HepG2 (cell line): Measurements from ENCODE around the gene SPNS2. TPM values are rescaled to one million over a fixed set of nuclear protein-coding genes. Genes with fewer than 3 reads are reported as not detected.

ENCODE experiments used
- ATAC-seq: fragments of 200-7000 bp; cut with Tn5 transposase; 3 replicates; pipeline ENCODE4 v1.9.1; 2020; ENCODE audit warnings: mild to moderate bottlenecking, moderate library complexity
- BruUV-seq: library from RNA; stranded (reverse); fragments of 400-500 nt; replicated peaks from 2 replicates; lab custom pipeline; 2021; lab: Mats Ljungman, UMichigan
- CTCF ChIA-PET: fragments of 300-600 bp; formaldehyde crosslinking; extraction: SDS; loops from one replicate; lab custom pipeline; 2021; ENCODE audit warnings: low total read pairs, inconsistent platforms, low intra/inter-chr PET ratio; lab: Yijun Ruan, JAX
- POLR2A ChIA-PET: fragments of 350-600 bp; sonication (Branson Sonifier 250); formaldehyde crosslinking; loops from one replicate; lab custom pipeline; 2020; ENCODE audit warnings: antibody characterized with exemption, inconsistent platforms; lab: Yijun Ruan, JAX
- DNase-seq: peaks from one replicate; pipeline ENCODE4 v3.0.0-alpha.2; 2015; ENCODE audit warnings: low spot score
- FAIRE-seq: peaks from 3 replicates; lab custom pipeline; 2011; peaks lifted over from hg19 to GRCh38; lab: Jason Lieb, UNC
- H2AFZ ChIP-seq: one replicate; pipeline ENCODE4 v1.6.1; 2011; ENCODE audit warnings: low read length, inconsistent platforms
- H3K27ac ChIP-seq: fragments of 300-600 bp; 3 replicates; pipeline ENCODE4 v1.8.0; 2011; ENCODE audit warnings: mixed run types, mild to moderate bottlenecking, mixed read lengths, low read length, inconsistent platforms; ENCODE audit not compliant: insufficient read depth; ENCODE audit errors: extremely low read length
- H3K27me3 ChIP-seq, 2 experiments: fragments of 200-600 bp in 1 of 2; 2 replicates in 1 of 2; 3 replicates in 1 of 2; pipeline versions ENCODE4 v1.6.0 to v1.8.0; 2011; ENCODE audit warnings: low read length in 2 of 2, mild to moderate bottlenecking in 2 of 2, moderate library complexity in 2 of 2, inconsistent platforms in 1 of 2; ENCODE audit not compliant: insufficient read depth in 2 of 2, control insufficient read depth in 1 of 2
- H3K36me3 ChIP-seq, 2 experiments: fragments of 200-600 bp in 1 of 2; replicated peaks in 1 of 2; 2 replicates in 1 of 2; 3 replicates in 1 of 2; pipeline versions ENCODE4 v1.5.1 to v1.8.0; 2011; ENCODE audit warnings: low read length in 2 of 2, inconsistent platforms in 1 of 2; ENCODE audit not compliant: insufficient read depth in 2 of 2, control insufficient read depth in 1 of 2
- H3K4me1 ChIP-seq: 2 replicates; pipeline ENCODE4 v1.5.1; 2012; ENCODE audit warnings: low read length, inconsistent platforms; ENCODE audit not compliant: insufficient read depth
- H3K4me2 ChIP-seq: 2 replicates; pipeline ENCODE4 v1.6.0; 2011; ENCODE audit warnings: low read depth, low read length, inconsistent platforms
- H3K4me3 ChIP-seq, 3 experiments: fragments of 200-600 bp in 1 of 3; sonication (generic), shearing (Covaris generic) in 1 of 3; replicated peaks in 1 of 3; 2 replicates each; pipeline ENCODE4 v1.5.1; 2011 to 2016; ENCODE audit warnings: low read length in 3 of 3, inconsistent platforms in 2 of 3, low read depth in 2 of 3, mild to moderate bottlenecking in 2 of 3, control low read depth in 1 of 3, mixed read lengths in 1 of 3; ENCODE audit not compliant: insufficient read depth in 1 of 3
- H3K79me2 ChIP-seq: one replicate; pipeline ENCODE4 v1.6.1; 2011; ENCODE audit warnings: low read length, inconsistent platforms; ENCODE audit not compliant: insufficient read depth
- H3K9ac ChIP-seq: 2 replicates; pipeline ENCODE4 v1.6.0; 2011; ENCODE audit warnings: mild to moderate bottlenecking, low read depth, low read length, inconsistent platforms; ENCODE audit not compliant: insufficient read depth
- H3K9me3 ChIP-seq: 2 replicates; pipeline ENCODE4 v1.5.1; 2012; ENCODE audit warnings: mild to moderate bottlenecking, low read length
- H4K20me1 ChIP-seq: 2 replicates; pipeline ENCODE4 v1.6.0; 2011; ENCODE audit warnings: inconsistent platforms, mild to moderate bottlenecking, low read length, moderate library complexity; ENCODE audit not compliant: insufficient read depth
- DNMT3B ChIP-seq: conservative IDR thresholded peaks from 2 replicates; pipeline ENCODE4 v1.6.1; 2016; ENCODE audit warnings: missing biosample characterization, control low read depth
- FOSL1 ChIP-seq: sonication (generic); formaldehyde crosslinking; IDR thresholded peaks from 2 replicates; pipeline ENCODE4 v1.9.0; 2021; ENCODE audit warnings: missing genetic modification reagents, borderline replicate concordance
- MEIS2 ChIP-seq: sonication (generic); formaldehyde crosslinking; IDR thresholded peaks from 2 replicates; pipeline ENCODE4 v1.9.0; 2021; ENCODE audit warnings: mild to moderate bottlenecking, missing genetic modification reagents
- SUZ12 ChIP-seq: fragments of 150-350 bp; IDR thresholded peaks from 2 replicates; pipeline ENCODE4 v1.6.1; 2014; ENCODE audit warnings: low read depth, low read length
- ZNF282 ChIP-seq: fragments of 450-650 bp; IDR thresholded peaks from 2 replicates; pipeline ENCODE4 v1.6.1; 2018; ENCODE audit not compliant: partially characterized antibody
- ZNF496 ChIP-seq: sonication (generic); formaldehyde crosslinking; IDR thresholded peaks from 2 replicates; pipeline ENCODE4 v1.8.1; 2023; ENCODE audit warnings: mild to moderate bottlenecking, moderate library complexity, missing genetic modification reagents; ENCODE audit not compliant: insufficient replicate concordance
- ZNF746 ChIP-seq: sonication (generic); formaldehyde crosslinking; IDR thresholded peaks from 2 replicates; pipeline ENCODE4 v1.8.0; 2022; ENCODE audit warnings: mild to moderate bottlenecking, missing genetic modification reagents
- ZNF75D ChIP-seq: sonication (generic); formaldehyde crosslinking; IDR thresholded peaks from 2 replicates; pipeline ENCODE4 v1.8.1; 2023; ENCODE audit warnings: missing genetic modification reagents, mild to moderate bottlenecking, borderline replicate concordance
- WGBS: methylation state at CpG from one replicate; pipeline ENCODE4 v1.1.6; 2017; ENCODE audit warnings: low lambda C conversion rate; 5-methylcytosine and 5-hydroxymethylcytosine counted together
- in situ Hi-C: cut with HindIII; loops from 2 replicates; pipeline ENCODE4 v1.10.0; 2017; ENCODE audit warnings: low pct_unique_long_range_greater_than_20kb; ENCODE audit not compliant: extremely low pct_ligation_motif_present
- intact Hi-C: fragments of 100-400 bp; cut with micrococcal nuclease; formaldehyde crosslinking; loops from one replicate; pipeline ENCODE4 v1.10.0; 2022; ENCODE audit not compliant: unreplicated experiment
- polyA plus RNA-seq, 8 experiments: library from polyadenylated mRNA; depleted of rRNA in 3 of 8; stranded (reverse) in 7 of 8; unstranded in 1 of 8; fragments of >200 nt; fragmentation: Illumina TruSeq in 4 of 8; extraction: Trizol in 4 of 8; gene quantifications; 2 replicates each; pipeline versions ENCODE4 v1.2.1 to v1.2.3, GENCODE V29; 2011 to 2016; ENCODE audit warnings: low read depth in 4 of 8, missing spikeins in 1 of 8, mixed read lengths in 1 of 8; ENCODE audit not compliant: insufficient read depth in 1 of 8
- total RNA-seq, 5 experiments: library from RNA; depleted of rRNA; stranded (reverse); fragments of >200 nt; fragmentation: Illumina TruSeq; extraction: Trizol; gene quantifications; 2 replicates each; pipeline ENCODE4 v1.2.3, GENCODE V29; 2016; ENCODE audit warnings: low read depth in 1 of 5

Gene SPNS2
- total and polyA plus RNA-seq, 2 of the 13 experiments (the other 11 are each of a cell fraction or from before 2014, with no cell fraction given): 0.01 TPM; not detected in 1

GRCh38 chr17:4527134-4527533 lies 28.5 kb downstream of the SPNS2 start:
- no peak for DNase-seq
- Histone ChIP-seq H3K9ac (no peak overlapping the region), H3K36me3 (no peaks in the 10 kb centered on the region), H3K79me2 (no peaks in the 10 kb centered on the region), H3K4me1 (no peaks in the 10 kb centered on the region), H3K4me2 (no peak overlapping the region), H3K27ac (no peak overlapping the region), H3K4me3 (no peak overlapping the region), H3K27me3 (peaks cover 8 to 58% of the 10 kb centered on the region in 2 experiments; a peak in 4 of 5 replicates), H3K9me3 (no peaks in the 10 kb centered on the region), H2AFZ (no peak overlapping the region), H4K20me1 (no peaks in the 10 kb centered on the region)
- in situ Hi-C loops (no loop called here), intact Hi-C loops (no loop called here)
- no TSS peak for BruUV-seq
- POLR2A ChIA-PET: interaction anchor here (1.3 kb wide), 1 partner anchor 11 kb away, joined by 3 read pairs; no protein-coding TSS in a partner anchor
- WGBS: 0% methylated on average over 1 of the region's 1 CpG
- TF ChIP-seq ZNF496 (no peak), MEIS2 (CRISPR knock-in tag) (no peak), ZNF282 (no peak), SUZ12 (no peak), FOSL1 (CRISPR knock-in tag) (no peak), DNMT3B (CRISPR knock-in tag) (no peak), ZNF746 (CRISPR knock-in tag) (no peak), ZNF75D (CRISPR knock-in tag) (no peak)
- CTCF ChIA-PET: no interaction called here
- no peak for ATAC-seq
- FAIRE-seq: no peak

- in situ Hi-C loops: no loop called here
- no peak for TF ChIP-seq ZNF75D (CRISPR knock-in tag)
- TF ChIP-seq, all 625 proteins: peak for 0
Measured at GRCh38 chr17:4527566-4528125, 29.0 kb downstream of the SPNS2 start.

More at GRCh38 chr17:4527566-4528125, 29.0 kb downstream of the SPNS2 start:
- no peak for ATAC-seq
- no peaks in the 10 kb centered on the region for H3K79me2 ChIP-seq
- no peak overlapping the region for H2AFZ ChIP-seq
- no peaks in the 10 kb centered on the region for H3K4me1 ChIP-seq
- H3K27me3 ChIP-seq: peaks cover 6 to 58% of the 10 kb centered on the region in 2 experiments; a peak in 4 of 5 replicates
- H3K4me2 ChIP-seq: no peak overlapping the region
- no TSS peak for BruUV-seq
- H3K4me3 ChIP-seq: no peak overlapping the region
- no peak overlapping the region for H3K9ac ChIP-seq
- WGBS: 36% methylated on average over 12 of the region's 12 CpGs
- H3K27ac ChIP-seq: no peak overlapping the region
- ChIA-PET CTCF (no interaction called here), POLR2A (interaction anchor here (1.3 kb wide), 1 partner anchor 10 kb away, joined by 3 read pairs; no protein-coding TSS in a partner anchor)
- no peaks in the 10 kb centered on the region for H3K9me3 ChIP-seq
- intact Hi-C loops: no loop called here
- no peaks in the 10 kb centered on the region for H3K36me3 ChIP-seq
- no peak for DNase-seq
- no peak for FAIRE-seq
- H4K20me1 ChIP-seq: no peaks in the 10 kb centered on the region
